HG03460 (cell line): ENCODE measurements around the gene BICDL2.
"Not testable (repeated sequence)": the region's sequence is repeated elsewhere in the genome, so short reads cannot be mapped to it uniquely, and the experiment has no call there.

Experiments
- ATAC-seq: cut with Tn5 transposase; IDR thresholded peaks from one replicate; pipeline ENCODE4 v1.9.1; 2021; ENCODE audit not compliant: unreplicated experiment

BICDL2 gene

DNA sequence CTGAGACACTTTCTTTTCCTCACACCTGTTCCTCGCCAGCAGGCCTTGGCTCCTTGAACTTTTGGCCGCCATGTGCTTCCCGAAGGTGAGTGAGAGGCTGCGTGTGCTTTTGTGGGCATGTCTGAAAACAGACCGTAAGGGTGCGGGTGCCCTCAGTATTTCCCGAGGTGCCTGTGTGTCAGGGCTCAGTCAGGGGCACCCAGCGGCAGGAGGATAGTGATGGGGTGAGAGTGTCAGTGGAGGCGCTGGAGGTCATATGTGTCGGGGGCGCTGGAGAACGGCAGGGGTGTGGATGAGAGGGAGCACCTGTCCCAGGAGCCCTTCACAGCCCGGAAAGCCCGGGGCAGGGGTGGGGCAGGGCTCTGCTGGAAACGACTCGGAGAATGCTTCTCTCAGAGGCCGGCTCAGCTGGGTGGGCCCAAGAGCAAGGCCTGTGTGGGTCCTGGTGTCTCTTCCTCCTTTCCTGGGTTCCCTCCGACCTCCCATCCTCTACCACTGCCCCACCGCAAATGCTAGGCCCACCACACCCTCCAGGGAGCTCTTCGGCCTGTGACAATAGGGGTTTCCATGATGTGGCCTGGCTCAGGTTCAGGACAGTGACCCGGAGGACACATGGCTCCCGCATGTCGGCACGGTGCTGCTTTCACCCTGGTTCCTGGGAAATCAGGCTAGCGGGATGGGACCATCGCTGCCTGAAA lies 29.1 kb upstream of the BICDL2 start:
- ATAC-seq, result no peak

DNA sequence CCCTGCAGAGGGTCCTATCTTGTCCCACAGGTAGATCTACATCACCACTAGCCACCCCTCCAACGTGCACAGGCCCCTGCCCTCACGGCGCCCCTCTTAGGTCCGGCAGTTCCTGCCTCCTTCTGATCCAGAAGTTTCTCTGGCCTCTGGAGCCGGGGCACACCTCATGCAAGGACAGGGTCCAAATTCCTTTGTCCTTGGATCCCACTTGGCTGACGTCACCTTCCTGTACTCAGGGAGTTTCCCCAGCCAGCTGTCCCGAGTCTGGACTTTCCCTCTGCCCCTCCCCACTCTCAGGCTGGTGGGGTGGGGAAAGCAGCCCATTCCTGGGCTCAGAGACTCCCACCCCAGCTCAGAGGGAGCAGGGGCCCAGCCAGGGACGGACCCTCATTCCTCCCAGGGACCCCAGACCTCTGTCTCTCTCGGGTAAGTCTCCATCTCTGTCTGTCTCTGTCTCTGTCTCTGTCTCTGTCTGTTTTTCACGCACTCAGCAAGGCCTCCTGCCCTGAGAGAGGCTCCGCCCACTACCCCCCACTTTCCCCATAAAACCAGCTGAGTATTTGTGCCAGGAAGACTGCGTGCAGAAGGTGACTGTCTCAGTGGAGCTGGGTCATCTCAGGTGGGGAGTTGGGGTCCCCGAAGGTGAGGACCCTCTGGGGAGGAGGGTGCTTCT lies 28.5 kb upstream of the BICDL2 start, which contains the start of gene IL32:
TSS of gene IL32 (plus strand) at position 572 of the 673 bp plus-strand sequence. CDS start 172 bp downstream, outside the sequence.
- ATAC-seq, result peak; percentile 44

DNA sequence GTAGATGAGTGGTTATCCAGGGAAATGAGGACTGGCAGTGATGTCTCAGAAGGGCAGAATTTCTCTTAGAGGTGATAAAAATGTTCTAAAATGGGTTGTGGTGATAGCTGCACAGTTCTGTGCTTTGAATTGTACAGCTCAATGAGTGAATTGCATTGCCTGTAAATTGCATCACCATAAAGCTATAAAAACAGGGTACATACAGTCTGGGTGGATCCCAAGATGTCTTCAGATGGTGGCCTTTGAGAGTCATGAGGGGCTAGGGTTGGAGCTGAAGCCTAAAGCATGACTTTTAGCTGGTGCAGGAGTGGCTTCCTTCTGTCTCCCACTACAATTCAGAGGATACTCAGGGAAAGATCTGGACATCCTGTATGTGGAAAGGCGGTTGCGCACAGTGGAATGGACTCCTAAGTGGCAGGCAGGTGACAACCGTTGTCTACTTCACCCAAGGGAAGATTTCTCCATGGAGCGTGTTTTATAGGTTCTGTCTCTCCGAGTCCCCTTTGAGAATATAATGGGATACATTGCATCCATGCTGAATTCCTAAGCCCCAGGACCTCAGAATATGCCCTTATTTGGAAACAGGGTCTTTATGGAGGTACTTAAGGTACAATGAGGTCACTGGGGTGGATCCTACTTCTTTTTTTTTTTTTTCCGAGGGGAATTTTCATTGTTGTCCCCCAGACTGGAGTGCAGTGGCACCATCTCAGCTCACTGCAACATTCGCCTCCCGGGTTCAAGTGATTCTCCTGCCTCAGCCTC lies 27.1 kb upstream of the BICDL2 start:
- no peak for ATAC-seq

DNA sequence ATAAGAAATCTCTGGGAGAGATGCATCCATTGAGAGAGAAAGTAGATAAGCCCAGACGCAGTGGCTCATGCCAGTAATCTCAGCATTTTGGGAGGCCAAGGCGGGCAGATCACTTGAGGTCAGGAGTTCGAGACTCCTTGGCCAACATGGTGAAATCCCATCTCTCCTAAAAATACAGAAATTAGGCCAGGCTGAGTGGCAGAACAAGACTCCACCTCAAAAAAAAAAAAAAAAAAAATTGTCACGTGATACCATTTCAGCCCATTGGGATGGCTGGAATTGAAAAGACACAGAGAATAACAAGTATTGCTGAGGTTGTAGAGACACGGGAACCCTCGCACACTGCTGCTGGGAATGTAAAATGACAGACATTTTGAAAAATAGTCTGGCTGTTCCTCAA lies 25.8 kb upstream of the BICDL2 start:
- ATAC-seq, result no peak

DNA sequence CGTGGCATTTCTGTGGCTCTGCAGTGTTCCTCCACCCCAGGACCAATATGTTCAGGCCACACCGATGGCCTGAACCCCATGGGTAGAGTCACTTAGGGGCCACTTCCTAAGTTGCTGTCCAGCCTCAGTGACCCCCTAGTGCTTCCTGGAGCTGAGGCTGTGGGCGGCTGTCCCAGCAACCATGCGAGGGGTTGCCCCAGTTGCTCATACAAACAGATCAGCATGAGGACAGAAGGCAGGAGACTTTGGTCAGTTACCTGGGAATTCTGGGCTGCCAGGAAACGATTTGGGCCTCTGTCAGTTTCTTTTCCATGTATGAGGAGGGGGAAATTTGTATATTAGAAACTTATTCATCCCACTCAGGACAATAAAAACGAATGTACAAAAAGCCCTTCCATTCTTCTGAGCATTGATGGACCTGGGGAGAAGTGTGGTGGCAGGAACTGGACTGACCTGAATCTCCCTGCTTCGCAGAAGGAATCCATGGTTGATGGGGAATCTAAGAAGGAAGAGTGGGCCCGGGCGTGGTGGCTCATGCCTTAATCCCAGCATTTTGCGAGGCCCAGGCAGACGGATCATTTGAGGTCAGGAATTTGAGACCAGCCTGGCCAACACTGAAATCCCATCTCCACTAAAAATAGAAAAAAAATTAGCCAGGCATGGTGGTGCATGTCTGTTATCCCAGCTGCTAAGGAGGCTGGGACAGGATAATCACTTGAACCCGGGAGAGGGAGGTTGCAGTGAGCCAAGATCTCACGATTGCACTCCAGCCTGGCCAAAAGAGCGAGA lies 23.8 kb upstream of the BICDL2 start:
- no peak for ATAC-seq

DNA sequence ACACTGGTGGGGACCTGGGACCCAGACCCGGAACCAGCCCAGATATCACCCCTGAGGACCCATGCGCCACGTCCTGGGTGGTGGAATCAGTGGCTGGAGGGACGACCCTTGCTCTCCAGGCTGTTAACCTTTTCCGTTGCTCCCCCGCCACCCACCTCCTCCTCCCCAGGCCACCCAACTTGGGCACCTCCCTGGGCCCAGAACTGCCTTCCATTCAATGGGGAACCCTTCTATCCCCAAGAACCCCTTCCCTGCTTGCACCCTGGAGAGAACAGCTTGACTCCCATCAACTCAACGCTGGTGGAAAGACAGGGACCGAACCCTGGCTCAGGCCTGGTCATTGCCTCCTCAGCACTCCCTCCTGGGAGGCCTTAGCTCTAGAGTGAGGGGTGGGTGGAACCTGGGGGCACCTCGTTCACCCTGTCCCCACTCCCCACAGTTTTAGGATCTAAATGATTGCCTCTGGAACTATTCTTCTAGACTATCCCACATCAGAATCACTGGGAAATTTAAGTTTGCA lies 23.0 kb upstream of the BICDL2 start:
- peak; percentile 6 for ATAC-seq

DNA sequence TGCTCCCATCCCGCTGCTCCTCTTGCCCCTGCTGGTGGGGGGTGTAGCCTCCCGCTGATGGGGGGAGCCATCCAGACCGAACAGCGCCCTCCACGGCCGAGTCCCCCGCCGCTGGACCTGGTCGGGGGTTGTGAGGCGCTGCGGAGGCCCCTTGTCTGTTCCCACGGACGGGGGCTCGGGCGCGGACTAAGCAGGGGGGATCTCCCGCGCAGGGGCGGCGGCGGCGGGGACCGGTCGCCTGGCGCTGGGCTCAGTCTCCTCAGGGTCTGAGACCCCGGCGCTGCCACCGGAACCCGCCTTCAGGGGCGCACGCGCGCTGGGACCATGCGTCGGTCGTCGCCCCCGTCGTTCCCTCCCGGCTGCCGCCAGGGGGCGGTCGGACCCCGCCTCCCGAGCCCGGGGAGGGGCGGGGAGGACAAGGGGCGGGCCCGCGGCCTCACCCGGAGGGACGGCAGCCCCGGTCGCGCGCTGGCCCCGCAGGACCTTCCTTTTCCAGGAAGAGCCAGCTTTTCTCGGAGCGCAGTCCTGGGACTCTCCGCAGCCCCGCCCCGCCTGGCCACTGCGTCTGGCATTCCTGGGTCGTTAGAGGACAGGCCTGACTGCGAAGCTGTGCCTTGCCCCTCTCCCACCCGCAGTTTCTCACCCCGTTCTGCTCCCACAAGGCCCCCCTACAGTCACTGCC lies 22.4 kb upstream of the BICDL2 start:
- ATAC-seq, result peak; percentile 74

DNA sequence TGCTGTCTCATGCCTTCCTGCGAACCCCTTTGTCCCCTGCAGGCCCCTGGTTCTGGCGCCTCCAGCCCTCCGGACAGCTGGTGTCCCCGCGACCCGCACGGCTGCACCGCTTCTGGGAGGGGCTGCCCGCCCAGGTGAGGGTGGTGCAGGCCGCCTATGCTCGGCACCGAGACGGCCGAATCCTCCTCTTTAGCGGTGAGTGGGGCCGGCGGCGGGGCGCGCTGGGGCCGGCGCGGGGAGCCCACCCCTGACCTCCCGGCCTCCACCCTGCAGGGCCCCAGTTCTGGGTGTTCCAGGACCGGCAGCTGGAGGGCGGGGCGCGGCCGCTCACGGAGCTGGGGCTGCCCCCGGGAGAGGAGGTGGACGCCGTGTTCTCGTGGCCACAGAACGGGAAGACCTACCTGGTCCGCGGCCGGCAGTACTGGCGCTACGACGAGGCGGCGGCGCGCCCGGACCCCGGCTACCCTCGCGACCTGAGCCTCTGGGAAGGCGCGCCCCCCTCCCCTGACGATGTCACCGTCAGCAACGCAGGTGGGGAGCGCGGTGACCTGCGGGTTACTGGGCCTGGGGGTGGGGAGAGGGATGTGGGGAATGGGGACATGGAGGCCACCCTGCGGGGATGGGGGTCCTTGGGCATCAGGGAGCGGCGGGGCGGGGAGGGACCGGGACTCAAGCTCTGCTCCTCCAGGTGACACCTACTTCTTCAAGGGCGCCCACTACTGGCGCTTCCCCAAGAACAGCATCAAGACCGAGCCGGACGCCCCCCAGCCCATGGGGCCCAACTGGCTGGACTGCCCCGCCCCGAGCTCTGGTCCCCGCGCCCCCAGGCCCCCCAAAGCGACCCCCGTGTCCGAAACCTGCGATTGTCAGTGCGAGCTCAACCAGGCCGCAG lies 21.6 kb upstream of the BICDL2 start:
- peak; percentile 39 for ATAC-seq

DNA sequence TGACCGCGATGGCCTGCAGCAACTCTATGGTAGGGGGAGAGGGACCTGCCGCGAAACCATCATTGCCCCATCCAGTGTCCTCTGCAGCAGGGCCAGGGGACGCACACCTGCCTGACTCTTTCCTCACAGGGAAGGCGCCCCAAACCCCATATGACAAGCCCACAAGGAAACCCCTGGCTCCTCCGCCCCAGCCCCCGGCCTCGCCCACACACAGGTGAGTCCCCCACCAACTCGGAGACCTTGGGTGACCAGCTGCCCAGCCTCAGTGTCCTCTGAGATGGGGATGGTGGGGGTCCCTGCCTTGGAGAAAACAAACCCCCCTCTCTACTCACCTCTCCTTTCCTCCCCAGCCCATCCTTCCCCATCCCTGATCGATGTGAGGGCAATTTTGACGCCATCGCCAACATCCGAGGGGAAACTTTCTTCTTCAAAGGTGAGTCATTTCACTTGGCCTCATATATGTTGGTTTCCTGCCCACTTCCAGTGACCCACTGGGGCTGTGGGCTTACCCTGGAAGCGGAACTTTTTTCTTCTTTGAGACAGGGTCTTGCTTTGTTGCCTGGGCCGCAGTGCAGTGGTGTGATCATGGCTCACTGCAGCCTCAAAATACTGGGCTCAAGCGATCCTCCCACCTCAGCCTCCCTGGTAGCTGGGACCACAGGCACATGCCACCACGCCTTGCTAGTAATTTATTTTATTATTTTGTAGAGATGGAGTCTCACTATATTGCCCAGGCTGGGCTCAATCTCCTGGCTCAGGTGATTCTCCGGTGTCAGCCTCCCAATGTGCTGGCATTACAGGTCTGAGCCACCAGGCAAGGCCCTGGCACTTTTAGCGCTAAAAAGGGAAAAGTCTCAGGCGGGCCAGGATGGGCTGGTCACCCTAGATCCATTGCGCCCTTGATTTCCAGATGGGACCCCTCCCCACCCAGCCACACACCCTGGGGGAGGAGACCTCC lies 20.7 kb upstream of the BICDL2 start:
- ATAC-seq, result no peak

DNA sequence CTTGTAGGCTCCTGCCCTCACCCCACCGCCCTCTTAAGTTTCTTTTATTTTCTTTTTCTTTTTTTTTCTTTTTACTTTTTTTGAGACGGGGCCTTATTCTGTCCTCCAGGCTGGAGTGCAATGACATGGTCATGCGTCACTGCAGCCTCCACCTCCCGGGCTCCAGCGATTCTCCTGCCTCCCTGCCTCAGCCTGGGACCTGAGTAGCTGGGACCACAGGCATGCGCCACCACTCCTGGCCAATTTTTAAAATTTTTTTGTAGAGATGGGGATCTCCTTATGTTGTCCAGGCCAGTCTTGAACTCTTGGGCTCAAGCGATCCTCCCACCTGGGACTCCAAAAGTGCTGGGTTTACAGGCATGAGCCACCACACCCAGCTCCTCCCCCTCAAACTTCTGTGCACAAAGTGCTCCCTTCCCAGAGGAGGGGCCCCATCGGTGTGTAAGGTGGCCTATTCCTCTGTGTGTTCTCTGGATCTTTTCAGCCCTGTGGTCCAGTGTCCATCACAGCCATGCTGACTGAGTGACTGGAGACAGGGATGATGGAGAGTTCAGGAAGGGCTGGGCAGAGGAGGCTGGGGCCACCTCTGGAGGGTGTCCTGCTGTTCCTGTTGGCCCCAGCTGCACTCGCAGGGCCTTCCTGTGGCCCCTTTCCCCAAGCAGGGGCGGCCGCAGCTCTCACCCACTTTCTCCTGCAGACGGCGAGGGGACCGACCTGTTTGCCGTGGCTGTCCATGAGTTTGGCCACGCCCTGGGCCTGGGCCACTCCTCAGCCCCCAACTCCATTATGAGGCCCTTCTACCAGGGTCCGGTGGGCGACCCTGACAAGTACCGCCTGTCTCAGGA lies 19.8 kb upstream of the BICDL2 start:
- no peak for ATAC-seq

DNA sequence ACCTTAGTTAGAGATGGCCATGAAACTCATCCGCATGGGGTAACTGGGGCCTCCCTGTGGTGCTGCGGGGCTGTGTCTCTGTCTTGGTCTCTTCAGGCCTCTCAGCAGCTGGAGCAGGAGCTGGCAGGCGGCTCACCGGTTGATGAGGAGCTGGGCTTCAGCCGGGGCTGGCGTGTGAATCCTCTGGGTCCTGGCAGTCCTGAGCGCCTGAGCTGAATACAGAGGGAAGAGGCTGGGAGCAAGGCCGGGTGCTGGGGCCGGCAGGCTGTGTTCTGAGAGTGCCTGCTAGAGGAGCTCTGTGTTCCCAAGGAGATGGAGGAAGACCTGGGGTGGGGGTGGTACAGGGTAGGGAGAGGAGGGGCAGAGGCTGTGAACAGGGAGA lies 19.0 kb upstream of the BICDL2 start:
- not testable (repeated sequence) for ATAC-seq

DNA sequence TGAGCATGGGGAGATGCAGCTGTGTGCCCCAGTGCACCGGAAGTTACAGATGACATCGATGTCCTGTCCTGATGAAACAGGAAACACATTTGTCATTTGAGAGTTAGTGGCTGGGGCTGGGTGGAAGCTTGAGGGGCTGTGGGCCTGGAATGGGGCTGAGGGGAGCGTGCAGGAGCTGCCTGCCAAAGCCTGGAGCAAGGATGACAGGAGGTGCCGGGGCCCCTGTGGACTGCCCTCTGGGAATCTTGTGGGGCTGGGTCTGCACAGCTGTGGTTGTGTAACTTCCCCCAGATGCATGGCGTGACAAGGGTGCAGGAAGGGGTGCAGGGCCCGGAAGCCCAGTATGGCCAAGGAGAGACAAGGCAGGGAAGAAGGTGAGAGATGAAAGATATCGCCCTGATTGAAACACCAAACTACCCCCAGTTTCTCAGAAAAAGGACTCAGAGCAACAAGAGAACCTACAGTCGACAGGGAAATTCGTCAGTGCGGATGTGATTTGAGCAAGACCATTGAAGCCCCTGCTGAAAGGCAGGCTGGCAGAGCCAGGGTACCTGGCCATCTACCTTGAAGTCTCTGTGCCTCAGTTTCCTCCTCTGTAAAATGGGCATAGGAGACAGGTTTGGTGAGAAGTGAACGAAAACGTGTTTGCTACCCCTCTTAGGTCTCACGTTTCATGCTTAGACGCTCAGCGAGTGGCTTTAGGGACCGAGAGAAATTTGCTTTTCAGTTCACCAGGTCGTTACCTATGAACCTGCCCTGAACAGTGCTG lies 18.4 kb upstream of the BICDL2 start:
- ATAC-seq, result no peak

DNA sequence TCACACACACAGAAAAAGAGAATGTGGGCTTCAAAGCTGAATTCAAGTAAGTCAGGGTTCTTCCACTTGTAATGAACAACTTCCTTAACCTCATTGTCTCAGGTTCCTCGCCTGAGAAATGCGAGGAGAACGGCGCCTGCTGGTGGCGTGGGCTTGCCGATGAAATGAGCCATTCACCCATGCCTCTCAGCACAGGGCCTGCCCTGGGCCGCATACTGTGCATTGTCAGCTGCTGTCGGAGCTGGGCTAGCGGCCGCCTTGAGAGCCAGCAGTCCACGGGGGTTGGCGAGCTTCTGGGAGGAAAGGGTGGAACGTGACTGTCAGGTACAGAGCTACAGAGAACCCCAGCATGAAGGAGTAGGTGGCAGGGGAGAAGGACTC lies 16.6 kb upstream of the BICDL2 start:
- ATAC-seq, result not testable (repeated sequence)

DNA sequence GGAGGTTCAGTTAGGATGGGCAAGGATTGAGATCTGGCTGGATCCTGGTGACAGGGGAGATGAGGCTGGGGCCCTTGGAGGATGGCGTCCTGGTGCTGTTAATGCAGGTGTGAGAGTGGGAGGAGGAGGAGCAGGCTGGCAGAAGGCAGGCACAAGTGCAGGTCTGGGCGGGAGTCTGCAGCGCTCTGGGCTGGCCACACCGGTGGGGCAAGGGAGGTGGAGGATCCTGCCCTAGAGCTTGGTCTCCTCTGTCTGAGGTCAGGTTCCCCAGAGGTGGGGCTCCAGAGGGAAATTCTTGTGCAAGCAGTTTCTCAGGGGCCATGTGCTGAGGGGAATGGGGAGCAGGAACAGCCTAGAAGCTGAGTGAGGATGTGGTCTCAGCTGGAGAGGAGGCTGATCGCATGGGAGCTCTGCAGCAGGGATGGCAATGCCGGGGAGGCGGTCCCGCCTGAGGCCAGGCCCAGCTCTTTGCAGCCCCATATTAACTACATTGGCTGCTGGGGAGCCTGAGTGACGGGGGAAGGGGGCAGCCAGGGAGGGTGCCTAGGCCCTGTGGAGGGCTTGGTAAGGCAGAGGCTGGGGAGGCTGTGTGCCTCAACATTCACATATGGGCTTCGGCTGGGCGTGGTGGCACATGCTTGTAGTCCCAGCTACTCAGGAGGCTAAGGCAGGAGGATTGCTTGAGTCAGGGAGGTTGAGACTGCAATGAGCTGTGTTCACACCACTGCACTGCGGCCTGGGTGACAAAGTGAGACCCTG lies 16.0 kb upstream of the BICDL2 start:
- not testable (repeated sequence) for ATAC-seq

DNA sequence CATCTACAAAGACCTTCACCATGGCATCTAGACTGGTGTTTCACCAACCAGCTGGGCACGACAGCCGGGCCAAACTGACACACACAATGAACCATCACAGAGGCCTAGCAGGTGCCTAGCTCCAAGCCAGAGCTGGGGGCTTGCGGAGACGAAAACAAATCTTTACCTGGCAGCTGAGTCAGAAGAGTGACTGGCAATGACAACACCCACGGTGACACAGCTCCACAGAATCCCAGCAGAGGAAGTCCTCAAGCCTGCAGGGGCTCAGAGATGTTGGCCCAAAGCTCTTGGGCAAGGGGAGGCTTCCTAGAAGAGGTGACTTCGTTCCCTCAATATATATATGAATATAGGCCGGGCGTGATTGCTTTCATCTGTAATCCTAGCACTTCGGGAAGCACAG lies 14.8 kb upstream of the BICDL2 start:
- no peak for ATAC-seq

DNA sequence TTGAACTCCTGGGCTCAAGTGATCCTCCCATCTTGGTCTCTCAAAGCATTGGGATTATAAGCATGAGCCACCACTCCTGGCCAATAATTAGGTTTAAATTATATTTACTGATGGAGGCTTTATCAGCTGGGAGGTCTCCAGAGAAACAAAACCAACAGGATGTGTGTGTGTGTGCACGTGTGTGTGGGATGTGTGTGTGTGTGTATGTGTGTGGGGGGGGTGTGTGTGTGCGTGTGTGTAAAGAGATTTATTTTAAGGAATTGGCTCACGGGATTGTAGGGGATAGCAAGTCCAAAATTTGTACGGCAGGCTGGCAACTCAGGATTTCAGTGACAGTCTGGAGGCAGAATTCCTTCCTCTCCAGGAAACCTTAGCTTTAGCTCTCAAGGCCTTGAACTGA lies 14.3 kb upstream of the BICDL2 start:
- no peak for ATAC-seq
